ENCODE data around the gene ESRRA. TPM values are rescaled to one million over a fixed set of nuclear protein-coding genes. Genes with fewer than 3 reads are reported as not detected.
A peak's percentile ranks its signal among the peaks of the same experiment; 100 is the strongest.

The ESRRA gene
- 20.9 TPM for polyA plus RNA-seq (ENCODE audit: insufficient read length)
- long read RNA-seq, donor 1, transcript ESRRA-201 (7 exons, 2,215 nt), result major isoform, 8 of 563 reads
- long read RNA-seq, donor 1, partial matches to known transcripts, result 547 of 563 reads
- long read RNA-seq, donor 1, other reads (novel, unspliced or antisense), result 6 of 563 reads
- long read RNA-seq, donor 2, transcript ESRRA-201 (7 exons, 2,215 nt), result major isoform, 8 of 11 reads
- long read RNA-seq, donor 2, partial matches to known transcripts, result 0 of 11 reads
- long read RNA-seq, donor 2, other reads (novel, unspliced or antisense), result 0 of 11 reads
- long read RNA-seq, donor 3, transcript ESRRA-201 (7 exons, 2,215 nt), result major isoform, 7 of 46 reads
- long read RNA-seq, donor 3, partial matches to known transcripts, result 38 of 46 reads
- long read RNA-seq, donor 3, other reads (novel, unspliced or antisense), result 0 of 46 reads
- long read RNA-seq, donor 4, partial matches to known transcripts, result 150 of 257 reads
- long read RNA-seq, donor 4, other reads (novel, unspliced or antisense), result 107 of 257 reads
- long read RNA-seq, donor 5, transcript ESRRA-201 (7 exons, 2,215 nt), result major isoform, 17 of 930 reads
- long read RNA-seq, donor 5, partial matches to known transcripts, result 908 of 930 reads
- long read RNA-seq, donor 5, other reads (novel, unspliced or antisense), result 0 of 930 reads
- long read RNA-seq, donor 6, transcript ESRRA-201 (7 exons, 2,215 nt), result major isoform, 10 of 598 reads
- long read RNA-seq, donor 6, partial matches to known transcripts, result 581 of 598 reads
- long read RNA-seq, donor 6, other reads (novel, unspliced or antisense), result 5 of 598 reads
- long read RNA-seq, donor 7, transcript ESRRA-201 (7 exons, 2,215 nt), result major isoform, 9 of 886 reads
- long read RNA-seq, donor 7, partial matches to known transcripts, result 223 of 886 reads
- long read RNA-seq, donor 7, other reads (novel, unspliced or antisense), result 651 of 886 reads
- long read RNA-seq, donor 8, partial matches to known transcripts, result 266 of 269 reads
- long read RNA-seq, donor 8, other reads (novel, unspliced or antisense), result 0 of 269 reads

GRCh38 chr11:64305075-64305690 is at the start of gene ESRRA:
ESRRA (plus strand) TSS chr11:64305524; CDS start chr11:64307180, 1,656 bp downstream.
- DNase-seq, result peak; percentile 97

- no peak for DNase-seq
Measured at GRCh38 chr11:64256300-64256699, 49.0 kb upstream of the ESRRA start.

GRCh38 chr11:64258356-64258755 is 47.0 kb upstream of the ESRRA start:
- no peak for DNase-seq

- DNase-seq, result no peak
Measured at GRCh38 chr11:64258946-64259532, 46.3 kb upstream of the ESRRA start.

- no peak for DNase-seq
Measured at GRCh38 chr11:64259533-64260067, 45.7 kb upstream of the ESRRA start.

- DNase-seq, result no peak
Measured at GRCh38 chr11:64260147-64260708, 45.1 kb upstream of the ESRRA start.

- DNase-seq, result no peak
Measured at GRCh38 chr11:64261556-64262080, 43.7 kb upstream of the ESRRA start.

GRCh38 chr11:64262271-64263002 is 42.9 kb upstream of the ESRRA start:
- DNase-seq, result no peak

GRCh38 chr11:64263021-64263946 is 42.0 kb upstream of the ESRRA start:
- DNase-seq, result no peak

- no peak for DNase-seq
Measured at GRCh38 chr11:64263947-64264317, 41.4 kb upstream of the ESRRA start.

- no peak for DNase-seq
Measured at GRCh38 chr11:64264371-64264852, 40.9 kb upstream of the ESRRA start.

- DNase-seq, result no peak
Measured at GRCh38 chr11:64265176-64266160, 39.9 kb upstream of the ESRRA start.

GRCh38 chr11:64266339-64266738 is 39.0 kb upstream of the ESRRA start:
- no peak for DNase-seq

GRCh38 chr11:64267207-64267945 is 37.9 kb upstream of the ESRRA start:
- DNase-seq, result no peak

GRCh38 chr11:64268025-64268892 is 37.1 kb upstream of the ESRRA start:
- DNase-seq, result no peak

Measured in left kidney (tissue), 8 donors.